ENCODE results near the gene SCIN. TPM values are rescaled to one million over a fixed set of nuclear protein-coding genes. Genes with fewer than 3 reads are reported as not detected.

SCIN gene
- total RNA-seq, 1 experiment from 2014 or later = 0.39 TPM

DNA sequence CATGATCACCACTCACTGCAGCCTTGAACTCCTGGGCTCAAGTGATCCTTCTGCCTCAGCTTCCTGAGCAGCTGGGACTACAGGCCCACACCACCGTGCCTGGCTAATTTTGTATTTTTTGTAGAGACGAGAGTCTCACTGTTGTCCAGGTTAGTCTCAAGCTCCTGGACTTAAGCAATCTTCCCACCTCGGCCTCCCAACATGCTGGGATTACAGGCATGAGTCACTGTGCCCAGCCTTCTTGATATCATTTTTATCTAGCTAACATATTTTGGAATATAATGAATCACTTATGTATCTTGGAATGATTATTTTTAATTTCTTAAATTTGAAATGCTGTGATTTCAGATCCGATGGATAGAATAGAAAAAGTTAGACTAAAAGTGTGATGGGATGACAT is 135.4 kb downstream of the SCIN start:
- peaks cover 17% of the 10 kb centered on the region for H3K9me3 ChIP-seq (ENCODE audit: low read depth, low read length, poor library complexity, severe bottlenecking)
- intact Hi-C loops (cut with micrococcal nuclease; ENCODE audit: unreplicated experiment) = no loop called here
- ChIA-PET POLR2A (ENCODE audit: low non-redundant PET) (no interaction called here), CTCF (no interaction called here)
- no peaks in the 10 kb centered on the region for H3K27me3 ChIP-seq (replicated peaks; ENCODE audit: insufficient read depth, low read depth, low read length, poor library complexity)
- H3K4me1 ChIP-seq (ENCODE audit: insufficient read depth, low read length, poor library complexity, severe bottlenecking) = peaks cover 24% of the 10 kb centered on the region
- TF ChIP-seq EZH2 (IDR thresholded peaks at IDR 0.05; ENCODE audit: borderline replicate concordance, low read depth, low read length, poor library complexity, severe bottlenecking) = no peak
- TF ChIP-seq, protein P1, sequence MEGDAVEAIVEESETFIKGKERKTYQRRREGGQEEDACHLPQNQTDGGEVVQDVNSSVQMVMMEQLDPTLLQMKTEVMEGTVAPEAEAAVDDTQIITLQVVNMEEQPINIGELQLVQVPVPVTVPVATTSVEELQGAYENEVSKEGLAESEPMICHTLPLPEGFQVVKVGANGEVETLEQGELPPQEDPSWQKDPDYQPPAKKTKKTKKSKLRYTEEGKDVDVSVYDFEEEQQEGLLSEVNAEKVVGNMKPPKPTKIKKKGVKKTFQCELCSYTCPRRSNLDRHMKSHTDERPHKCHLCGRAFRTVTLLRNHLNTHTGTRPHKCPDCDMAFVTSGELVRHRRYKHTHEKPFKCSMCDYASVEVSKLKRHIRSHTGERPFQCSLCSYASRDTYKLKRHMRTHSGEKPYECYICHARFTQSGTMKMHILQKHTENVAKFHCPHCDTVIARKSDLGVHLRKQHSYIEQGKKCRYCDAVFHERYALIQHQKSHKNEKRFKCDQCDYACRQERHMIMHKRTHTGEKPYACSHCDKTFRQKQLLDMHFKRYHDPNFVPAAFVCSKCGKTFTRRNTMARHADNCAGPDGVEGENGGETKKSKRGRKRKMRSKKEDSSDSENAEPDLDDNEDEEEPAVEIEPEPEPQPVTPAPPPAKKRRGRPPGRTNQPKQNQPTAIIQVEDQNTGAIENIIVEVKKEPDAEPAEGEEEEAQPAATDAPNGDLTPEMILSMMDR (conservative IDR thresholded peaks at IDR 0.05; ENCODE audit: low read depth, low read length) = no peak
- no peak overlapping the region for H3K27ac ChIP-seq (ENCODE audit: low read depth, low read length, poor library complexity, severe bottlenecking)
- no peaks in the 10 kb centered on the region for H3K36me3 ChIP-seq (ENCODE audit: insufficient read depth, low read length, poor library complexity, severe bottlenecking)
- no TSS peak for BruUV-seq (replicated peaks)
- DNase-seq (ENCODE audit: low spot score) = no peak
- H3K4me3 ChIP-seq (ENCODE audit: low read depth, low read length, poor library complexity, severe bottlenecking) = no peak overlapping the region

DNA sequence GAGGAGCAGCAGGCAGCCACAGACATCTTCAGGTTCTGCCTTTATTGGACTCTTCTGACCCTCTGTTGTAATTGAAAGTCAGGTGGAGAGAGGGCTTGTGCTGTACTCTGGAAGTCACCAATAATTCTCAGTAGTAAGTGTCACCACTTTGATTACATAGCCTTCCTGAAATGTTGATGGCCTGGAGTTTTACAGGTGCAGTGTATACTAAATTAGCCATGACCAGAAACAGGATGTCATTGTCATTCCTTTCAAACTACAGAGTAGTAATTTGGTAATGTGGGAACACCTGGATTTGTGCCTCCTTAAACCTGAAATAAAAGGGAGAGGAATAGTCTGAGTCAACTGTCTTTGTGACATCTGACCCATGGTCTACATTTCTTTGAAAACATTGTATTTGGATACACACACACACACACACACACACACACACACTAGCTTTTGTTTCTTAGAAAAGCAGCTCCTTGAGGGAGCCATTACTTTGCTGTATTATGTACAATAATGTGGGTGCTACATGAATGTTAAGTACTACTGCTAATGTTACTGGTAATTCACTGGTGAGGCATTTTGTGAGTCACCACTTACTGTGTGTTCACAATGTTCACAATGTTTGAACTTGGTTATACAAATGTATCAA is 136.5 kb downstream of the SCIN start:
- TF ChIP-seq, protein P1 (conservative IDR thresholded peaks at IDR 0.05; ENCODE audit: low read depth, low read length) = no peak
- TF ChIP-seq EZH2 (IDR thresholded peaks at IDR 0.05; ENCODE audit: borderline replicate concordance, low read depth, low read length, poor library complexity, severe bottlenecking) = no peak
- no peak for DNase-seq (ENCODE audit: low spot score)
- POLR2A ChIA-PET (ENCODE audit: low non-redundant PET) = interaction anchor here (0.7 kb wide), 1 partner anchor 9 kb away, joined by 3 read pairs; no protein-coding TSS in a partner anchor
- Histone ChIP-seq H3K4me3 (ENCODE audit: low read depth, low read length, poor library complexity, severe bottlenecking) (no peak overlapping the region), H3K4me1 (ENCODE audit: insufficient read depth, low read length, poor library complexity, severe bottlenecking) (peaks cover 28% of the 10 kb centered on the region), H3K27me3 (replicated peaks; ENCODE audit: insufficient read depth, low read depth, low read length, poor library complexity) (no peaks in the 10 kb centered on the region), H3K9me3 (ENCODE audit: low read depth, low read length, poor library complexity, severe bottlenecking) (peaks cover 11% of the 10 kb centered on the region), H3K36me3 (ENCODE audit: insufficient read depth, low read length, poor library complexity, severe bottlenecking) (no peaks in the 10 kb centered on the region), H3K27ac (ENCODE audit: low read depth, low read length, poor library complexity, severe bottlenecking) (no peak overlapping the region)
- BruUV-seq (replicated peaks) = no TSS peak
- CTCF ChIA-PET = no interaction called here
- intact Hi-C loops (cut with micrococcal nuclease; ENCODE audit: unreplicated experiment) = no loop called here

DNA sequence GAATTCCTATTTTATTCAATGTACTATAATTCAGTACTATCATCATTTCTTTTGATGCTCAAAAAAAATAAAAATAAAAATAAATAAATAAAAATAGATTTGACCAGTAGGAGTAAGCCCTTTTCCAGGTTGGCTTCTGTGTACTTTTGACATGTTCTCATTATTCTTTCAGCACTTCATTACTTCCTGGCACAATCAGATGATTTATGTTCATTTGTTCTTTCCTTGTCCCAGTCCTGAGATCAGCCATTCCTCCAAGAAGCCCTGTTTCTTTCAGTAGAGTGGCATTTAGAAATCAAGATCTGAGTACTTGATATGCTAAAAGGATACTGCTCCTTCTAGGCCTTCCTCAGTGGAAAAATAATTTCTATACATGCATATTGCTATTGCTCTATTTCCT is 137.8 kb downstream of the SCIN start:
- Histone ChIP-seq H3K36me3 (ENCODE audit: insufficient read depth, low read length, poor library complexity, severe bottlenecking) (no peaks in the 10 kb centered on the region), H3K4me3 (ENCODE audit: low read depth, low read length, poor library complexity, severe bottlenecking) (no peak overlapping the region), H3K9me3 (ENCODE audit: low read depth, low read length, poor library complexity, severe bottlenecking) (no peaks in the 10 kb centered on the region), H3K4me1 (ENCODE audit: insufficient read depth, low read length, poor library complexity, severe bottlenecking) (peaks cover 36% of the 10 kb centered on the region), H3K27me3 (replicated peaks; ENCODE audit: insufficient read depth, low read depth, low read length, poor library complexity) (no peaks in the 10 kb centered on the region), H3K27ac (ENCODE audit: low read depth, low read length, poor library complexity, severe bottlenecking) (no peak overlapping the region)
- no peak for DNase-seq (ENCODE audit: low spot score)
- no TSS peak for BruUV-seq (replicated peaks)
- TF ChIP-seq, protein P1 (conservative IDR thresholded peaks at IDR 0.05; ENCODE audit: low read depth, low read length) = no peak
- no peak for TF ChIP-seq EZH2 (IDR thresholded peaks at IDR 0.05; ENCODE audit: borderline replicate concordance, low read depth, low read length, poor library complexity, severe bottlenecking)
- CTCF ChIA-PET = no interaction called here
- POLR2A ChIA-PET (ENCODE audit: low non-redundant PET) = no interaction called here
- intact Hi-C loops (cut with micrococcal nuclease; ENCODE audit: unreplicated experiment) = no loop called here

Other genes with a start within 250 kb of the SCIN start
- 0.11 and 0.32 TPM in 2 replicates for gene VWDE, start 166.9 kb upstream of the SCIN start, total RNA-seq (2021)
- gene ARL4A, start 116.9 kb downstream of the SCIN start, total RNA-seq (2021) = 15.9 and 18.3 TPM in 2 replicates

All from A673 (cell line).